A673 (cell line): Measurements from ENCODE around the gene MSI2. TPM values are rescaled to one million over a fixed set of nuclear protein-coding genes. Genes with fewer than 3 reads are reported as not detected.

Experiments used
- BruUV-seq: library from RNA; stranded (reverse); fragments of 400-500 nt; replicated peaks from 2 replicates; lab custom pipeline; 2021; lab: Mats Ljungman, UMichigan
- CTCF ChIA-PET: fragments of 300-600 bp; sonication (Branson Sonifier 250); formaldehyde crosslinking; loops from one replicate; lab custom pipeline; 2022; ENCODE audit warnings: antibody characterized with exemption; lab: Charles Lee
- POLR2A ChIA-PET: fragments of 300-600 bp; sonication (Branson Sonifier 250); formaldehyde crosslinking; loops from one replicate; lab custom pipeline; 2022; ENCODE audit warnings: antibody characterized with exemption; ENCODE audit not compliant: low non-redundant PET; lab: Charles Lee
- DNase-seq: peaks from one replicate; pipeline ENCODE4 v3.0.0-alpha.2; 2015; ENCODE audit warnings: low spot score
- H3K27ac ChIP-seq: fragments of 200-600 bp; sonication (generic); 2 replicates; pipeline ENCODE4 v1.5.1; 2016; ENCODE audit warnings: mixed run types, low read depth, mild to moderate bottlenecking, mixed read lengths, antibody characterized with exemption, low read length; ENCODE audit not compliant: poor library complexity, severe bottlenecking
- H3K27me3 ChIP-seq: fragments of 200-600 bp; sonication (generic); replicated peaks from 2 replicates; pipeline ENCODE4 v1.6.1; 2017; ENCODE audit warnings: mixed run types, low read depth, mild to moderate bottlenecking, mixed read lengths, antibody characterized with exemption, low read length; ENCODE audit not compliant: insufficient read depth, poor library complexity
- H3K36me3 ChIP-seq: fragments of 200-600 bp; sonication (generic); 2 replicates; pipeline ENCODE4 v1.6.1; 2016; ENCODE audit warnings: mixed run types, mild to moderate bottlenecking, mixed read lengths, antibody characterized with exemption, low read length; ENCODE audit not compliant: insufficient read depth, poor library complexity, severe bottlenecking
- H3K4me1 ChIP-seq: fragments of 200-600 bp; sonication (generic); 2 replicates; pipeline ENCODE4 v1.6.1; 2017; ENCODE audit warnings: mixed run types, mild to moderate bottlenecking, mixed read lengths, antibody characterized with exemption, low read length; ENCODE audit not compliant: insufficient read depth, poor library complexity, severe bottlenecking
- H3K4me3 ChIP-seq: fragments of 200-600 bp; sonication (generic); 2 replicates; pipeline ENCODE4 v1.5.1; 2016; ENCODE audit warnings: low read depth, mixed run types, mild to moderate bottlenecking, mixed read lengths, low read length; ENCODE audit not compliant: poor library complexity, severe bottlenecking
- H3K9me3 ChIP-seq: fragments of 200-600 bp; sonication (generic); 2 replicates; pipeline ENCODE4 v1.6.1; 2016; ENCODE audit warnings: mixed run types, low read depth, mild to moderate bottlenecking, mixed read lengths, antibody characterized with exemption, low read length; ENCODE audit not compliant: poor library complexity, severe bottlenecking
- CTCF ChIP-seq: fragments of 300-800, 200-600 bp; sonication (generic); conservative IDR thresholded peaks from 2 replicates; pipeline ENCODE4 v1.5.1; 2017; ENCODE audit warnings: low read depth, mild to moderate bottlenecking, antibody characterized with exemption, low read length, moderate library complexity, mixed read lengths
- EZH2 ChIP-seq: fragments of 200-600 bp; sonication (generic); IDR thresholded peaks from 2 replicates; pipeline ENCODE4 v1.6.1; 2017; ENCODE audit warnings: borderline replicate concordance, low read depth, mild to moderate bottlenecking, mixed read lengths, antibody characterized with exemption, low read length; ENCODE audit not compliant: poor library complexity, severe bottlenecking
- intact Hi-C: fragments of 100-400 bp; cut with micrococcal nuclease; formaldehyde crosslinking; loops from one replicate; pipeline ENCODE4 v1.10.0; 2022; ENCODE audit not compliant: unreplicated experiment
- total RNA-seq: library from RNA; stranded (reverse); gene quantifications from 2 replicates; pipeline ENCODE4 v1.2.3, GENCODE V29; 2021

The MSI2 gene
- total RNA-seq, 1 experiment from 2014 or later: 108 TPM

GRCh38 chr17:57714665-57715180 is 458.4 kb downstream of the MSI2 start:
- Histone ChIP-seq H3K9me3 (no peaks in the 10 kb centered on the region), H3K4me1 (no peaks in the 10 kb centered on the region), H3K4me3 (no peak overlapping the region), H3K27me3 (peaks cover 59% of the 10 kb centered on the region), H3K36me3 (no peaks in the 10 kb centered on the region), H3K27ac (no peak overlapping the region)
- CTCF ChIA-PET: no interaction called here
- TF ChIP-seq EZH2: no peak
- no peak for TF ChIP-seq CTCF
- no peak for DNase-seq
- BruUV-seq: no TSS peak
- intact Hi-C loops: no loop called here
- POLR2A ChIA-PET: no interaction called here

DNA sequence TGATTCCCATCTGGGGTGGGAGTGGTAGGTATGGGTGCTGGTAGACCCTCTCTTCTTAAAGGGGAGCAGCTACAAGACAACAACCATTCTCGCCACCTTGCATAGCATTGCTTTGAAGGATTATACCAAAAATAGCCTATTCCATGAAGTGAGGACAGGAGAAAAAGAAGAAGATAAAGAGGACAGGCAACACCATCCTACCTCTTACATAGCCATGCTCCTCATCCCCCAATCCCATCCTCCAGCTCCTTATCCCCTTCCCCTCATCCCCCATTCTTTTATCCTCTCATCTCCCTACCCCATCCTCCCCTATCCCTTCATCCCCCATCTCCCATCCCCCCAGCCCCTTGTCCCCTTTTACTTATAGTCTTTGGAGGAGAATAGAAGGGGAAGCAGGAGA is 459.7 kb downstream of the MSI2 start:
- H3K4me3 ChIP-seq: no peak overlapping the region
- intact Hi-C loops: no loop called here
- peaks cover 63% of the 10 kb centered on the region for H3K27me3 ChIP-seq
- ChIA-PET CTCF (interaction anchor here (1.0 kb wide), 1 partner anchor 32 kb away, joined by 3 read pairs; no protein-coding TSS in a partner anchor), POLR2A (no interaction called here)
- DNase-seq: no peak
- no peaks in the 10 kb centered on the region for H3K9me3 ChIP-seq
- no peaks in the 10 kb centered on the region for H3K4me1 ChIP-seq
- TF ChIP-seq CTCF (no peak), EZH2 (no peak)
- no TSS peak for BruUV-seq
- no peak overlapping the region for H3K27ac ChIP-seq
- no peaks in the 10 kb centered on the region for H3K36me3 ChIP-seq

DNA sequence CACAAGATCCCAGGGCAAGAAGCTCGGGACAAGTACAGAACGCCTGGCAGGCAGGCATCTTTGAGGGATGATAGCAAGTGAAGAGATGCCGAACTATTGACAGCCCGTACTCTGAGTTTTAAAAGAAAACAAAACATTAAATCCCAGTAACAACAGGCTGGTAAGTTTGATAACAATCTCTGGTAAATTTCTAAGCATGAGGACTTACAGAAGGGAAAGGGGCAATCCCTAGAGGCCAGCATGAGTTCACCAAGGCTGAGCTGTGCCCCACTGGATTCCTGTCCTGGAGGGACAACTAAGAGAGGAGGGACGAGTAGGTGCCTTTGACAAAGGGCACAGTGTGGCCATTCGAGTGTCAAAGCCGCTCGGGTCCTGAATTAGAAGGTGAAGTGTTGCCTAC is 462.6 kb downstream of the MSI2 start:
- Histone ChIP-seq H3K36me3 (no peaks in the 10 kb centered on the region), H3K4me3 (no peak overlapping the region), H3K27ac (no peak overlapping the region), H3K27me3 (peaks cover 40% of the 10 kb centered on the region), H3K4me1 (no peaks in the 10 kb centered on the region), H3K9me3 (no peaks in the 10 kb centered on the region)
- BruUV-seq: no TSS peak
- DNase-seq: no peak
- TF ChIP-seq EZH2: no peak
- no peak for TF ChIP-seq CTCF
- intact Hi-C loops: no loop called here
- CTCF ChIA-PET: no interaction called here
- POLR2A ChIA-PET: no interaction called here
